Lower lobe of right lung (tissue), 2 donors: ENCODE measurements around the gene VPS4B. TPM values are rescaled to one million over a fixed set of nuclear protein-coding genes. Genes with fewer than 3 reads are reported as not detected.

Source experiments
- ATAC-seq, 2 donors: fragments of 200-7000 bp; cut with Tn5 transposase; one replicate each; pipeline ENCODE4 v1.9.1; 2020 to 2022; ENCODE audit warnings: mild to moderate bottlenecking in 2 of 2, moderate library complexity in 2 of 2
- DNase-seq: peaks from one replicate; pipeline ENCODE4 v3.0.0-alpha.2; 2020
- H3K27ac ChIP-seq: fragments of 200-600 bp; one replicate; pipeline ENCODE4 v1.8.0; 2022
- H3K27me3 ChIP-seq: fragments of 200-600 bp; one replicate; pipeline ENCODE4 v1.8.0; 2022; ENCODE audit warnings: low read depth
- H3K36me3 ChIP-seq: fragments of 200-600 bp; one replicate; pipeline ENCODE4 v1.8.0; 2022; ENCODE audit warnings: mild to moderate bottlenecking
- H3K4me1 ChIP-seq: fragments of 200-600 bp; one replicate; pipeline ENCODE4 v1.8.0; 2022
- H3K4me3 ChIP-seq: fragments of 200-600 bp; one replicate; pipeline ENCODE4 v1.8.0; 2022; ENCODE audit warnings: mild to moderate bottlenecking
- H3K9me3 ChIP-seq: fragments of 200-600 bp; one replicate; pipeline ENCODE4 v1.8.0; 2022
- intact Hi-C: fragments of 100-400 bp; cut with DNase I; formaldehyde crosslinking; loops from one replicate; pipeline ENCODE4 v1.11.0; 2022
- total RNA-seq: library from RNA; stranded (reverse); fragmentation: NEBNext Ultra II Directional; extraction: Animal tissue kit (Norgen Biotek cat#: 25700); gene quantifications from one replicate; pipeline ENCODE4 v1.2.1, GENCODE V29; 2021
- TF ChIP-seq, protein P1 (sequence below): fragments of 200-600 bp; IDR thresholded peaks from one replicate; pipeline ENCODE4 v1.8.0; 2022; ENCODE audit warnings: antibody characterized with exemption, mild to moderate bottlenecking
- donor health status: DM: no; HTN: yes; CAD: no; lungs with severe emphysema.

The VPS4B gene
- total RNA-seq, 1 donor from 2014 or later = 63.6 TPM

DNA sequence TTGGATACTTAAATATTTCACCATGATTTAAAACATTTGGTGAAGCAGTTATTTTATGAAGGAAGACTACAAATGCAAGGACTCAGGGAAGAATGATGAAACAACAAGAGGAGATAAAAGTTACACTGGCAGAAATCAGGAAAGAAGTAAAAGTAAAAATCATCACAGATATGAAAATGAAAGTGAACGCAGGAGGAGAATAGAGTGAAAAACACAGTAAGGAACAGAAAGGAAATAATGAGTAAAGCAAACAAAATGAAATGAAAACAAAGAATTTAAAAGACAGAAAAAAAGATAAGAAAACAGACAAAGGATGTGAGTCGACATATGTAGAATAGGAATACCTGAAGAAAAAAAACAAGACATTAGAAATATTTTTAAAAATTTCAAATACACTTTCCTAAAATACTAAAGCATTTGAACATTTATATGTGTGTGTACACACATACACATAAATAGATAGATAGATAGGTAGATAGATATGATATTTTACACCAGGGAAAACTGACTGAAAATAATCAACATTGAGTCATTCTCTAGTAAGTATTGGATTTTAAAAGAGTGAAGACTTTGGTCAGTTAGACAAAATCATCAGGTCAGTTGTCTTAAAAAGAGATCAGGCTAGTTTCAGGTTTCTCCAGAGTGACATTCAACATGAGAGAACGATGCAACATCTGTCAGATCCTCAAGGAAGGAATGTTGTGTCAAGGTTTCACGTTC lies 43.2 kb downstream of the VPS4B start:
- H3K4me1 ChIP-seq = no peaks in the 10 kb centered on the region
- intact Hi-C loops = no loop called here
- no peak overlapping the region for H3K27ac ChIP-seq
- H3K9me3 ChIP-seq = no peaks in the 10 kb centered on the region
- ATAC-seq (no peak), DNase-seq (no peak)
- no peaks in the 10 kb centered on the region for H3K27me3 ChIP-seq
- no peak overlapping the region for H3K4me3 ChIP-seq
- TF ChIP-seq, protein P1, sequence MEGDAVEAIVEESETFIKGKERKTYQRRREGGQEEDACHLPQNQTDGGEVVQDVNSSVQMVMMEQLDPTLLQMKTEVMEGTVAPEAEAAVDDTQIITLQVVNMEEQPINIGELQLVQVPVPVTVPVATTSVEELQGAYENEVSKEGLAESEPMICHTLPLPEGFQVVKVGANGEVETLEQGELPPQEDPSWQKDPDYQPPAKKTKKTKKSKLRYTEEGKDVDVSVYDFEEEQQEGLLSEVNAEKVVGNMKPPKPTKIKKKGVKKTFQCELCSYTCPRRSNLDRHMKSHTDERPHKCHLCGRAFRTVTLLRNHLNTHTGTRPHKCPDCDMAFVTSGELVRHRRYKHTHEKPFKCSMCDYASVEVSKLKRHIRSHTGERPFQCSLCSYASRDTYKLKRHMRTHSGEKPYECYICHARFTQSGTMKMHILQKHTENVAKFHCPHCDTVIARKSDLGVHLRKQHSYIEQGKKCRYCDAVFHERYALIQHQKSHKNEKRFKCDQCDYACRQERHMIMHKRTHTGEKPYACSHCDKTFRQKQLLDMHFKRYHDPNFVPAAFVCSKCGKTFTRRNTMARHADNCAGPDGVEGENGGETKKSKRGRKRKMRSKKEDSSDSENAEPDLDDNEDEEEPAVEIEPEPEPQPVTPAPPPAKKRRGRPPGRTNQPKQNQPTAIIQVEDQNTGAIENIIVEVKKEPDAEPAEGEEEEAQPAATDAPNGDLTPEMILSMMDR = no peak
- H3K36me3 ChIP-seq = no peaks in the 10 kb centered on the region

DNA sequence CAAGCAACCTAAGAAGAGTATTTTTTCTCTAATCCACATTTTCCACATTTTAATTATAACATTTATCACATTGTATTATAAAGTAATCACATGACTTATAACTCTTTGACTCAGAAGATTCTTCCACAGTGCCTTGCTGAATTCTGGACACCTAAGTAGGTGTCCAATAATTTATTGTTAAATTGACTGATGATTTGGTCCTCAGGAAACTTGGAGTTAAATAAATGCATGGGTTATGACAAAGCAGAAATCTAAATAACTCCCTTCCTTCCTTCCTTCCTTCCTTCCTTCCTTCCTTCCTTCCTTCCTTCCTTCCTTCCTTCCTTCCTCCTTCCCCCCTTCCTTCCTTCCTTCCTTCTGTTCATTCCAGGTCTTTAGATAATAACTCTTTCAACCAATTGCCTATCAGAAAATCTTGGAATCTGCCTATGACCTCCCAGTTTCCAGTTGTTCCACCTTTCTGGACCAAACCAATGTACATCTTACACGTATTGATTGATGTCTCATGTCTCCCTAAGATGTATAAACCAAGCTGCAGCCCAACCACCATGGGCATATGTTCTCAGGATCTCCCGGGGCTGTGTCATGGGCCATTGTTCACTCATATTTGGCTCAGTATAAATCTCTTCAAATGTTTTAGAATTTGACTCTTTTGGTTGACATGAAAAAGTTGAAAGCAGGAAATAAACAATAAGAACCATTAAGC lies 44.8 kb downstream of the VPS4B start:
- ATAC-seq (no peak), DNase-seq (no peak)
- Histone ChIP-seq H3K4me3 (no peak overlapping the region), H3K27ac (no peak overlapping the region), H3K27me3 (no peaks in the 10 kb centered on the region), H3K4me1 (no peaks in the 10 kb centered on the region), H3K9me3 (no peaks in the 10 kb centered on the region), H3K36me3 (no peaks in the 10 kb centered on the region)
- TF ChIP-seq, protein P1 = no peak
- intact Hi-C loops = no loop called here

DNA sequence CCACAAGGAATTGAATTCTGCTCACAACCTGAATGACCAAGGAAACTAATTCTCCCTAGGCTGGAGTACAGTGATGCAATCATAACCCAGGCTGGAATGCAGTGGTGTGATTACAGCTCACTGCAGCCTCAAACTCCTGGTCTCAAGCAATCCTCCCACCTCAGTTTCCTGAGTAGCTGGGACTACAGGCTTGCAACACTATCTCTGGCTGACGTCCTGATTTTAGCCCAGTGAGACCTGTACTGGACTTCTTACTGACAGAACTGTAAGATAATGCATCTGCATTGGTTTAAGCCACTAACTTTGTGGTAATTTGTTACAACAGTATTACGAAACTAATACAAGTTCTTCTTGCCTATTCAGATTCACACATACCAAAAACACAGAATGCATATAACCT lies 45.7 kb downstream of the VPS4B start:
- Histone ChIP-seq H3K4me1 (no peaks in the 10 kb centered on the region), H3K27ac (no peak overlapping the region), H3K9me3 (no peaks in the 10 kb centered on the region), H3K4me3 (no peak overlapping the region), H3K36me3 (no peaks in the 10 kb centered on the region), H3K27me3 (no peaks in the 10 kb centered on the region)
- DNase-seq (no peak), ATAC-seq (no peak)
- TF ChIP-seq, protein P1 = no peak
- intact Hi-C loops = no loop called here

DNA sequence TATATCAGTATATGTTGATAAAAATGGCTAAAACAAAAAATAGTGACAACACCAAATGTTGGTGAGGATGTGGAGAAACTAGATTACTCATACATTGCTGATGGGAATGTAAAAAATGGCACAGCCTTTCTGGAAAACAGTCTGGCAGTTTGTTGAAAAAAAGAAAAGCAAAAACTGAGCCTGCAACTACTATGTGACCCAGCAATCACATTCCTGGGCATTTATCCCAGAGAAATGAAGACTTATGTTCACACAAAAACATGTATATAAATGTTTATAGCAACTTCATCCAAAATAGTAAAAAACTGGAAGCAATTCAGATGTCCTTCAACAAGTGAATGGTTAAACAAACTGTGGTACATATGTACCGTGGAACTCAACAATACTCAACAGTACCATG lies 47.7 kb downstream of the VPS4B start:
- Histone ChIP-seq H3K27ac (no peak overlapping the region), H3K27me3 (no peaks in the 10 kb centered on the region), H3K9me3 (no peaks in the 10 kb centered on the region), H3K36me3 (no peaks in the 10 kb centered on the region), H3K4me3 (no peak overlapping the region), H3K4me1 (no peaks in the 10 kb centered on the region)
- DNase-seq = no peak
- TF ChIP-seq, protein P1 = no peak
- ATAC-seq = no peak
- intact Hi-C loops = no loop called here

DNA sequence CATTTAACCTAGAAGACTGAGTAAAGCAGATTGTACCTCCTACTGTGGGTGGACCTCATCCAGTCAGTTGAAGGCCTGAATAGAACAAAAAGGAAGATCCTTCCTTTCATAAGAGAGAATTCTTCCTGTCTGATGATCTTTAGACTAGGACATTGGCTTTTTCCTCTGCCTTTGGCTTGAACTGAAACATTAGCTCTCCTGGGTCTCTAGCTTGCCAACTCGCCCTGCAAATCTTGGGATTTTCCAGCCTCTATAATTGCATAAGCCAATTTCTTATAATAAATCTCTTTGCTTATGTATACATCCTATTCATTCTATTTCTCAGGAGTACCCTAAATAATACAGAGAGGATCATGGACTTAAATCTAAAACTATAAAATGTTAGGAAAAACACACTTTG lies 49.1 kb downstream of the VPS4B start:
- Histone ChIP-seq H3K9me3 (no peaks in the 10 kb centered on the region), H3K27ac (no peak overlapping the region), H3K4me3 (no peak overlapping the region), H3K36me3 (no peaks in the 10 kb centered on the region), H3K4me1 (peaks cover 4% of the 10 kb centered on the region), H3K27me3 (no peaks in the 10 kb centered on the region)
- no peak for ATAC-seq
- DNase-seq = no peak
- TF ChIP-seq, protein P1 = no peak
- intact Hi-C loops = no loop called here
